ENCODE measurements around the gene RECQL5.

DNA sequence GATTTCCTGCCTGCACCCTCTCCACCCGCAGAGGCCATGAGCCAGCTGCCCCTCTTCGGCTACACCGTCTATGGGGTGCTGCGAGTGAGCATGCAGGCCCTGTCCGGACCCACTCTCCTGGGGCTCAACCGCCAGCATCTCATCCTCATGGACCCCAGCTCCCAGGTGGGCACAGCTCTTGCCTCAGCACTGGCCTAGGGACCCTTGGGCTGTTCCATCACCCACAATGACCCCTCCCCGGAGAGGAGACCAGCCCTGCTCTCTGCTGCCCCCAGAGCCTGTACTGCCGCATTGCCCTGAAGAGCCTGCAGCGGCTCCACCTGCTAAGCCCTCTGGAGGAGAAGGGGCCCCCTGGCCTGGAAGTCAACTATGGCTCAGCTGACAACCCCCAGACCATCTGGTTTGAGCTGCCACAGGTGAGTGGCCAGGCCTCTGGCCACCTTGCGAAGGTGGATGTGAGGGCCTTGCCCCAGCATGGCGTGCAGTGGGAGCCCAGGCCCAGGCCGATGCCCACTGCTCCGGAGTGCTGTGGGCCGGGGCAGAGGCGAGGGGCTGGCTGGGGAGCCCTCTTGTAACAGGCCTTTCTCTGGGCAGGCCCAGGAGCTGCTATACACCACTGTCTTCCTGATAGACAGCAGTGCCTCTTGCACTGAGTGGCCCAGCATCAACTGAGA lies 41.0 kb downstream of the RECQL5 start:
- no peak for TF ChIP-seq POLR2A (IDR thresholded peaks at IDR 0.05)
- TF ChIP-seq, protein P1, sequence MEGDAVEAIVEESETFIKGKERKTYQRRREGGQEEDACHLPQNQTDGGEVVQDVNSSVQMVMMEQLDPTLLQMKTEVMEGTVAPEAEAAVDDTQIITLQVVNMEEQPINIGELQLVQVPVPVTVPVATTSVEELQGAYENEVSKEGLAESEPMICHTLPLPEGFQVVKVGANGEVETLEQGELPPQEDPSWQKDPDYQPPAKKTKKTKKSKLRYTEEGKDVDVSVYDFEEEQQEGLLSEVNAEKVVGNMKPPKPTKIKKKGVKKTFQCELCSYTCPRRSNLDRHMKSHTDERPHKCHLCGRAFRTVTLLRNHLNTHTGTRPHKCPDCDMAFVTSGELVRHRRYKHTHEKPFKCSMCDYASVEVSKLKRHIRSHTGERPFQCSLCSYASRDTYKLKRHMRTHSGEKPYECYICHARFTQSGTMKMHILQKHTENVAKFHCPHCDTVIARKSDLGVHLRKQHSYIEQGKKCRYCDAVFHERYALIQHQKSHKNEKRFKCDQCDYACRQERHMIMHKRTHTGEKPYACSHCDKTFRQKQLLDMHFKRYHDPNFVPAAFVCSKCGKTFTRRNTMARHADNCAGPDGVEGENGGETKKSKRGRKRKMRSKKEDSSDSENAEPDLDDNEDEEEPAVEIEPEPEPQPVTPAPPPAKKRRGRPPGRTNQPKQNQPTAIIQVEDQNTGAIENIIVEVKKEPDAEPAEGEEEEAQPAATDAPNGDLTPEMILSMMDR (IDR thresholded peaks at IDR 0.05): peak in 4 of 6 experiments; percentile 18 to 38 (median 21)

Data from thyroid gland (tissue), 4 donors.